Fibroblast of skin of abdomen (primary cell): ENCODE measurements around the gene ARHGEF38.
A peak's percentile ranks its signal among the peaks of the same experiment; 100 is the strongest.
"Not testable (repeated sequence)": the region's sequence is repeated elsewhere in the genome, so short reads cannot be mapped to it uniquely, and the experiment has no call there.

Source experiments
- DNase-seq: peaks from one replicate; pipeline ENCODE4 v3.0.0-alpha.2; 2013

Gene ARHGEF38

GRCh38 chr4:105563352-105563751 is 10.9 kb downstream of the ARHGEF38 start:
- no peak for DNase-seq

- DNase-seq: no peak
Observed at GRCh38 chr4:105568584-105568983, 16.2 kb downstream of the ARHGEF38 start.

- no peak for DNase-seq
Observed at GRCh38 chr4:105569057-105569865, 16.8 kb downstream of the ARHGEF38 start.

- DNase-seq: no peak
Observed at GRCh38 chr4:105569866-105570236, 17.4 kb downstream of the ARHGEF38 start.

- DNase-seq: no peak
Observed at GRCh38 chr4:105572296-105572695, 19.9 kb downstream of the ARHGEF38 start.

GRCh38 chr4:105586638-105587328 is 34.4 kb downstream of the ARHGEF38 start:
- DNase-seq: no peak

GRCh38 chr4:105587841-105588240 is 35.4 kb downstream of the ARHGEF38 start:
- DNase-seq: no peak

GRCh38 chr4:105588252-105588651 is 35.8 kb downstream of the ARHGEF38 start:
- DNase-seq: no peak

- no peak for DNase-seq
Observed at GRCh38 chr4:105591573-105591972, 39.2 kb downstream of the ARHGEF38 start.

GRCh38 chr4:105594099-105595010 is 41.9 kb downstream of the ARHGEF38 start:
- no peak for DNase-seq

GRCh38 chr4:105596684-105597083 is 44.3 kb downstream of the ARHGEF38 start:
- no peak for DNase-seq

- no peak for DNase-seq
Observed at GRCh38 chr4:105598052-105598451, 45.6 kb downstream of the ARHGEF38 start.

- no peak for DNase-seq
Observed at GRCh38 chr4:105598787-105599186, 46.4 kb downstream of the ARHGEF38 start.

- DNase-seq: no peak
Observed at GRCh38 chr4:105599482-105599881, 47.1 kb downstream of the ARHGEF38 start.

GRCh38 chr4:105599932-105600655 is 47.7 kb downstream of the ARHGEF38 start:
- DNase-seq: no peak

- DNase-seq: no peak
Observed at GRCh38 chr4:105600951-105601350, 48.5 kb downstream of the ARHGEF38 start.

GRCh38 chr4:105601406-105601805 is 49.0 kb downstream of the ARHGEF38 start:
- DNase-seq: no peak

GRCh38 chr4:105603158-105603557 is 50.7 kb downstream of the ARHGEF38 start:
- DNase-seq: no peak

GRCh38 chr4:105605493-105605892 is 53.1 kb downstream of the ARHGEF38 start:
- peak; percentile 53 for DNase-seq

GRCh38 chr4:105607876-105608275 is 55.5 kb downstream of the ARHGEF38 start:
- no peak for DNase-seq

GRCh38 chr4:105609819-105610218 is 57.4 kb downstream of the ARHGEF38 start:
- DNase-seq: not testable (repeated sequence)

- DNase-seq: no peak
Observed at GRCh38 chr4:105613306-105613705, 60.9 kb downstream of the ARHGEF38 start.
